Lung (tissue), 12 donors: ENCODE measurements around the gene DOCK4. TPM values are rescaled to one million over a fixed set of nuclear protein-coding genes. Genes with fewer than 3 reads are reported as not detected.

Experiments used
- ATAC-seq: fragments of 200-7000 bp; cut with Tn5 transposase; one replicate; pipeline ENCODE4 v1.9.1; 2020; ENCODE audit warnings: moderate number of reproducible peaks; ENCODE audit not compliant: insufficient read depth, low FRiP score
- DNase-seq, 3 donors: peaks; one replicate each; pipeline ENCODE4 v3.0.0-alpha.2; 2013 to 2017
- H3K27ac ChIP-seq, 2 donors: one replicate each; pipeline ENCODE4 v1.5.1; 2013; ENCODE audit warnings: mild to moderate bottlenecking in 2 of 2, moderate library complexity in 2 of 2, control low read depth in 1 of 2, inconsistent platforms in 1 of 2, low read depth in 1 of 2, low read length in 1 of 2
- H3K27me3 ChIP-seq, 3 donors: one replicate each; pipeline ENCODE4 v1.5.1; 2013; ENCODE audit warnings: low read length in 2 of 3; ENCODE audit not compliant: control insufficient read depth in 3 of 3, insufficient read depth in 3 of 3
- H3K36me3 ChIP-seq, 4 donors: one replicate each; pipeline ENCODE4 v1.5.1; 2013; ENCODE audit warnings: low read length in 4 of 4, mild to moderate bottlenecking in 1 of 4, moderate library complexity in 1 of 4; ENCODE audit not compliant: control insufficient read depth in 4 of 4, insufficient read depth in 4 of 4
- H3K4me1 ChIP-seq, 5 donors: one replicate each; pipeline ENCODE4 v1.5.1; 2013; ENCODE audit warnings: low read length in 5 of 5, mild to moderate bottlenecking in 2 of 5, moderate library complexity in 1 of 5; ENCODE audit not compliant: control insufficient read depth in 5 of 5, insufficient read depth in 5 of 5
- H3K4me3 ChIP-seq: one replicate; pipeline ENCODE4 v1.5.1; 2013; ENCODE audit warnings: mild to moderate bottlenecking, control low read depth, moderate library complexity
- H3K9ac ChIP-seq, 2 donors: one replicate each; pipeline ENCODE4 v1.5.1; 2013; ENCODE audit warnings: low read length in 2 of 2, control low read depth in 1 of 2; ENCODE audit not compliant: insufficient read depth in 1 of 2
- H3K9me3 ChIP-seq, 4 donors: one replicate each; pipeline ENCODE4 v1.5.1; 2013; ENCODE audit warnings: low read length in 3 of 4, mild to moderate bottlenecking in 1 of 4, moderate library complexity in 1 of 4; ENCODE audit not compliant: control insufficient read depth in 4 of 4, insufficient read depth in 3 of 4
- WGBS, 2 donors: extraction: QIAGEN DNeasy Blood & Tissue Kit; methylation state at CpG; one replicate each; pipeline ENCODE4 v1.1.7; 2013; 5-methylcytosine and 5-hydroxymethylcytosine counted together
- polyA plus RNA-seq, 2 donors: library from polyadenylated mRNA; stranded (reverse); fragments of 200-250 nt; gene quantifications; one replicate each; pipeline ENCODE4 v1.2.1, GENCODE V29; 2013
- total RNA-seq, 2 donors: library from RNA; depleted of rRNA in 1 of 2; stranded (reverse); fragments of >200 nt in 1 of 2; gene quantifications; one replicate each; pipeline ENCODE4 v1.2.1, GENCODE V29; 2014 to 2021
- TF ChIP-seq, protein P1 (sequence below): IDR thresholded peaks from 2 replicates; pipeline ENCODE4 v1.5.1; 2012; ENCODE audit warnings: mild to moderate bottlenecking; ENCODE audit errors: control extremely low read depth, extremely low read depth
- donor health status: control.
- donor health status: control.
- donor health status: Bipolar disorder and iron deficiency.
- donor health status: healthy.
- donor health status: DM: yes; HTN: yes; CAD: no.

The DOCK4 gene
- total and polyA plus RNA-seq, 4 donors = 18.7 to 163 (median 40.3) TPM

DNA sequence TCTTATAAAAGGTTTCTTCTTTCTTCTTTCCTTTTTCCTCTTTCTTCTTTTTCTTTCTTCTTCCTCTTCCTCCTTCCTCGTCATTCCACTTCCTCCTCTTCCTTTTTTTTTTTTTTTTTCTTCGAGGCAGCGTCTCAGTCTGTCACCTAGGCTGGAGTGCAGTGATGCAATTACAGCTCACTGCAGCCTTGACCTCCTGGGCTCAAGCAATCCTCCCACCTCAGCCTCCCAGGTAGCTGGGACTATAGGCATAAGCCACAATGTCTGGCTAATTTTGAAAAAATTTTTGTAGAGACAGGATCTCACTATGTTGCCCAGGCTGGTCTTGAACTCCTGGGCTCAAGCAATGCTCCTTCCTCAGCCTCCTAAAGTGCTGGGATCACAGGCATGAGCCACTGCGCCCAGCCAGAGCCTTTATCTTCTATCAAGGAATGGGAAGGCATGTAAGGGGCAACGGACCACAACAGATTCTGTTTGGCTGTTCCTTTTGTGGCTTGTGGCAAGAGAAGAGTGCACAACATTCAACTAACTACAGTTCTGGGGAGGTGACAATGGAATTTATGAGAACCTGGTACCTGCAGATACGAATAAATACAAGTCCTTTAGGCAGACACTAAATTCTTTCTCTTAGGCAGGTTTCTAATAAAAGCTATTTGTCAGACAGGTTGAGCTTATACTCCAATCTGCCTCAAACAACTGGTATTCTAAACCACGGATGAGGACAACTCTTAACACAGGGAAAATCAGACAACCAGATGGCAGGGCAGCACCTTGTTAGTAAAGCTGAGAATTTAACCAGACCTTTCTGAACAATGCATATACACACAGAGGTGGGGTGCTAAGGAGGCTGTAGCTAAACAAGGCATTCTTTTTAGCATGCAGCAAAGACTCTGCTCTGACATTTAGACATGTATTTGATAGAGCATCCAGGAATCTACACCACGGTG lies 100.3 kb downstream of the DOCK4 start:
- peaks cover 0 to 21% (median 6%) of the 10 kb centered on the region in 5 donors for H3K4me1 ChIP-seq
- no peak overlapping the region for H3K4me3 ChIP-seq
- no peaks in the 10 kb centered on the region for H3K27me3 ChIP-seq
- H3K36me3 ChIP-seq = no peaks in the 10 kb centered on the region
- no peak overlapping the region for H3K27ac ChIP-seq
- ATAC-seq = no peak
- 47 to 61% methylated on average over 8 of the region's 8 CpGs for WGBS, 2 donors
- no peak overlapping the region for H3K9ac ChIP-seq
- no peaks in the 10 kb centered on the region for H3K9me3 ChIP-seq
- DNase-seq = no peak
- TF ChIP-seq, protein P1, sequence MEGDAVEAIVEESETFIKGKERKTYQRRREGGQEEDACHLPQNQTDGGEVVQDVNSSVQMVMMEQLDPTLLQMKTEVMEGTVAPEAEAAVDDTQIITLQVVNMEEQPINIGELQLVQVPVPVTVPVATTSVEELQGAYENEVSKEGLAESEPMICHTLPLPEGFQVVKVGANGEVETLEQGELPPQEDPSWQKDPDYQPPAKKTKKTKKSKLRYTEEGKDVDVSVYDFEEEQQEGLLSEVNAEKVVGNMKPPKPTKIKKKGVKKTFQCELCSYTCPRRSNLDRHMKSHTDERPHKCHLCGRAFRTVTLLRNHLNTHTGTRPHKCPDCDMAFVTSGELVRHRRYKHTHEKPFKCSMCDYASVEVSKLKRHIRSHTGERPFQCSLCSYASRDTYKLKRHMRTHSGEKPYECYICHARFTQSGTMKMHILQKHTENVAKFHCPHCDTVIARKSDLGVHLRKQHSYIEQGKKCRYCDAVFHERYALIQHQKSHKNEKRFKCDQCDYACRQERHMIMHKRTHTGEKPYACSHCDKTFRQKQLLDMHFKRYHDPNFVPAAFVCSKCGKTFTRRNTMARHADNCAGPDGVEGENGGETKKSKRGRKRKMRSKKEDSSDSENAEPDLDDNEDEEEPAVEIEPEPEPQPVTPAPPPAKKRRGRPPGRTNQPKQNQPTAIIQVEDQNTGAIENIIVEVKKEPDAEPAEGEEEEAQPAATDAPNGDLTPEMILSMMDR = no peak

DNA sequence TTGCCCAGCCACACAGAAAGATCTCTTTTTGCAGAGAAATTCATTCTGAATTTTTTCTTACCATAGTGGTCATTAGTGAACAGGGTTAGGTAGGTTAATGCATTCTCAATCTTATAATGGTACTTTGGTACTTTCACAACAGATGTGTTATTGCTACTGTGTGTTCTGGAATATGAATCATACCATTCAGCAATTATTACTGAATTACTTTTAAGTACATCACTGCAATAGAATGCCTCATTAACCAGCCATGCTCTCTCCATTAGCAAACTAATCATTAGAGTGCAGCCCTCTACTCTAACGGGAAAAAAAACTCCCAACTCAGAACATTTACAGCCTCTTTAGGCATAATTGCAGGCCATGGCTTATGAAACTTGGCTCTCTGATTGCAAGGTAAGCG lies 102.1 kb downstream of the DOCK4 start:
- Histone ChIP-seq H3K4me1 (peaks cover 0 to 21% (median 6%) of the 10 kb centered on the region in 5 donors), H3K27ac (no peak overlapping the region), H3K27me3 (no peaks in the 10 kb centered on the region), H3K4me3 (no peak overlapping the region), H3K36me3 (no peaks in the 10 kb centered on the region), H3K9ac (no peak overlapping the region), H3K9me3 (no peaks in the 10 kb centered on the region)
- TF ChIP-seq, protein P1 = no peak
- WGBS, 2 donors = 90 to 94% methylated on average over 2 of the region's 2 CpGs
- DNase-seq = no peak
- no peak for ATAC-seq

DNA sequence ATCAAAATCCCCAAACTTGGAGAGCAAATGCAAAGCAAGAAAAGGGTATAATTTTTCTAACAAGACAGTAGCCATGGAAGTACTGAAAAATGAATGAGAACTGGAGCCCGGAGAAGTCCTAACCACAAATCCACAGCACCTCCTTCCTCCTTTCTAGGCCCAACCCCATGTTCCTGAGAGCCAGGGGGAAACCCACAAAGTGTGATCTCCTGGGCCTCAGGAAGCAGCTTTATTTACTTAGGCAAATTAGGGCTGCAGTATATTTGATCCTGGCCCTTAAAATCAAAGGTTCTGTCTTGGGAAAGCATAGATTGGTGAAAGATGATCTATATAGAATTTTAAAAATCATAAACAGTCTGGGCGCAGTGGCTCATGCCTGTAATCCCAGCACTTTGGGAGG lies 103.0 kb downstream of the DOCK4 start:
- Histone ChIP-seq H3K27me3 (no peaks in the 10 kb centered on the region), H3K4me1 (peaks cover 0 to 21% (median under 1%) of the 10 kb centered on the region in 5 donors), H3K4me3 (no peak overlapping the region), H3K9ac (no peak overlapping the region), H3K9me3 (no peaks in the 10 kb centered on the region), H3K36me3 (no peaks in the 10 kb centered on the region), H3K27ac (no peak overlapping the region)
- ATAC-seq (peak; percentile 41), DNase-seq (no peak)
- 52 to 54% methylated on average over 2 of the region's 2 CpGs for WGBS, 2 donors
- TF ChIP-seq, protein P1 = no peak
